ENCODE data around the gene NEUROG1.

- TF ChIP-seq EZH2phosphoT487 (IDR thresholded peaks at IDR 0.05; ENCODE audit: low read length) (no peak), CTCF (IDR thresholded peaks at IDR 0.05; ENCODE audit: low read length) (peak; percentile 95), EZH2 (optimal IDR thresholded peaks at IDR 0.05; ENCODE audit: low read depth, low read length) (no peak)
Measured at GRCh38 chr5:135565725-135566421, 30.1 kb upstream of the NEUROG1 start.

Data from MM.1S (cell line).